HG03439 (cell line): ENCODE data around the gene LINGO4.

Source experiments
- ATAC-seq: cut with Tn5 transposase; IDR thresholded peaks from one replicate; pipeline ENCODE4 v1.9.1; 2021; ENCODE audit warnings: mild to moderate bottlenecking, moderate library complexity; ENCODE audit not compliant: unreplicated experiment

Gene LINGO4

GRCh38 chr1:151814971-151815545, 9.8 kb upstream of the LINGO4 start:
- no peak for ATAC-seq

- ATAC-seq: no peak
Observed at GRCh38 chr1:151814426-151814825, 9.2 kb upstream of the LINGO4 start.

GRCh38 chr1:151813271-151813977, 8.2 kb upstream of the LINGO4 start:
- no peak for ATAC-seq

DNA sequence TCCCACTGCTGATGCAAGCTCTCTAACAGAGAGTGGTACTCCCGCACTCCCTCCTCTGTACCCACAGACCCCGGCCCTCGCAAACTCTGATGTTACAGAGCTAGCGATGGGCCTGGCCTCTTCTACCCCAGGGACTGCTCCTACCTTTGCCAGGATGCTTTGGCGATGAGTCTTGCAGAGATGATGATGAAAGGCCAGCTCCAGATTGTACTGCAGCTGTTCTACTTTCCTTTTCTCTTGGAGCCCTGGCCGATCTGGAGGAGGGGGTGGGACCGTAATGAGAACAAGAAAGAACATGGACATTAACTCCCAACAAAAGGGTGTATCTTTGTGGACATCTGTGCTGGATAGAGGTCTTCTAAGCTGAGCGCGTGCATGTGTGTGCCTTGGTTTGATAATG, 6.0 kb upstream of the LINGO4 start:
- ATAC-seq: no peak

GRCh38 chr1:151809985-151810556, 4.9 kb upstream of the LINGO4 start:
- ATAC-seq: no peak

DNA sequence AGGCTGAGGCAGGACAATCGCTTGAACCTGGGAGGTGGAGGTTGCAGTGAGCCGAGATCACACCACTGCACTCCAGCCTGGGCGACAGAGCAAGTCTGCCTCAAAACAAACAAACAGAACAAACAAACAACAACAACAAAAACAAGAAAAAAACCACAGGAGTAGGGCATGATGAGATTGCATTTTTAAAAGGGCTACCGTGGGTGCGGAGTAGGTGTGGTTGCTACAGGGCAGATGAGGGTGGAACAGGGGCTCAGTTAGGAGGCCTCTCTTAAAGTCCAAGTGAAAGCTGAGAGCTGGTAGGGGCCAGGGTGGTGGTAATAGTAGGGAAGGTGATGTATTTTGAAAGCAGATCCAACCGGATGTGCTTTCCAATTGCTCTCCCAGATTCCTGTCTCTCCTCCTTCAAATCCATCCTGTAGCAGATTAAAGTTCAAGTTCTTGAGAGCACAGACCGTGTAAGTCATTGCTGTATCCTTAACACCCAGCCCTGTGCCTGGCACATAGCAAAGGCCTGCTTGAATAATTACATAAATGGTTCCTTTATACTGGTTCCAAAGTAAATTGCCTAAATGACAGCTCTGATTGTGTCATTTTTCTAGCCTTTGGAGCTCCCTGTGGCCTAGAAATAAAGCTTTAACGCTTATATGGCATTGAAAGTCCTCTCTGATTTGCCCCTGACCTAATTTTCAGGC, 4.2 kb upstream of the LINGO4 start:
- no peak for ATAC-seq

GRCh38 chr1:151807766-151808165, 2.5 kb upstream of the LINGO4 start:
- ATAC-seq: no peak

DNA sequence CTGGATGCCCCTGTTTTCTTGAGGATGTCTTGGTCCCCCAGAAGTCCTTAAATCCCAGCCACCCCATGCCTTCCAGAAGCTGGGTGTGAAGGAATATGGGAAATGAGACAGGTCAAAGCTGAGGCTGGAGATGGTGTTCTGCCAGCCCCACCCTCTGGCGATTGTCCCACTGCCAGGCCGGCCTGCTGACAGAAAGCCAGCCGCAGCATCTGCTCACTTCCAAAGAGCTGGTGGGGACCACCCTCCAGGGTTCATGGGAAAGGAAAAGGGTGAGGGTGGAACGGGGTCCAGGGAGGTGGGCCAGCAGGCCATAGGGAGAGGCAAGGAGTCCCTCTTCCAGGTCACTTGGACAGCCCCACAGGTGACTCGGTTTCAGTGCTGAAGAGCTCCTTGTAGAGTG, 1.9 kb upstream of the LINGO4 start:
- no peak for ATAC-seq

- no peak for ATAC-seq
Observed at GRCh38 chr1:151806170-151806569, 951 bp upstream of the LINGO4 start.

DNA sequence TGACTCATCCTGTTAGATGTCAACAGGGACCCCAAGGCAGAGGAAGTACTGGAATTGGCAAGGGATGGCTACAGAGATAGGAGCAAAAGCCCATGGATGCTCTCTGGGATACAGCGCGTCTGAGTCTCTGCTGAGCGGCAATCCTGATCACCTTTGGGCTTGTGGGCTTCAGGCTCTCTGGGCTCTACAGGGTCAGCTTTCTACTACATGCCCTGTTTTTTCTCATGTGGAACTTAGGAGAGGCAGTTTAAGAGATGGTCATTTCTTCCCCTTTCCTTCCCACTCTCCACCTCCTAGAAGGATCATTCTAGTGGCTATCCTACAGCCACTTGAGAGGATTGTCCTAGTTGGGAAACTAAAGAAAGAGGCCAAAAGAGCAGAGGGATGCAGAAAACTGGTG, 1.3 kb downstream of the LINGO4 start:
- ATAC-seq: no peak

DNA sequence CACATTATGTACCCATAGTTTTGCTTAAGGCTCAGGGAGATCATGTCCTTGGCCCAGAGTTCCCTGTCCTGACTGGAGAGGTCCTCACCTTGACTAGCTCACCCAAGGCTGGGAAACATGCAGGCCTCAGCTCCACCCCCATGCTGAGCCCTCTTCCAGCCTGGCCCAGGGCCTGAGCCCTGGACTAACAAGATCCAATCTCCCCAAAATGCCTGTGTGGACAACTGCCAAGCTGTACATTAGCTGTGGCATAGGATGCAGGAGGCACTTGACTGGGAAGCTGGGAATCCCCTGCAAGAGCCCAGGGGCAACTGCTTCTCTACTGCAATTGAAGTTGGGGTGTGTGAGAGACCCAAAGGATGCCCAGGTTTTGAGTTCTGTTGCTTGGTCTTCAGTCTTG, 2.1 kb downstream of the LINGO4 start:
- no peak for ATAC-seq

GRCh38 chr1:151802372-151802771, 2.8 kb downstream of the LINGO4 start:
- ATAC-seq: no peak

- no peak for ATAC-seq
Observed at GRCh38 chr1:151801846-151802245, 3.4 kb downstream of the LINGO4 start.

- no peak for ATAC-seq
Observed at GRCh38 chr1:151801310-151801820, 3.9 kb downstream of the LINGO4 start.

- ATAC-seq: no peak
Observed at GRCh38 chr1:151800830-151801229, 4.4 kb downstream of the LINGO4 start.

DNA sequence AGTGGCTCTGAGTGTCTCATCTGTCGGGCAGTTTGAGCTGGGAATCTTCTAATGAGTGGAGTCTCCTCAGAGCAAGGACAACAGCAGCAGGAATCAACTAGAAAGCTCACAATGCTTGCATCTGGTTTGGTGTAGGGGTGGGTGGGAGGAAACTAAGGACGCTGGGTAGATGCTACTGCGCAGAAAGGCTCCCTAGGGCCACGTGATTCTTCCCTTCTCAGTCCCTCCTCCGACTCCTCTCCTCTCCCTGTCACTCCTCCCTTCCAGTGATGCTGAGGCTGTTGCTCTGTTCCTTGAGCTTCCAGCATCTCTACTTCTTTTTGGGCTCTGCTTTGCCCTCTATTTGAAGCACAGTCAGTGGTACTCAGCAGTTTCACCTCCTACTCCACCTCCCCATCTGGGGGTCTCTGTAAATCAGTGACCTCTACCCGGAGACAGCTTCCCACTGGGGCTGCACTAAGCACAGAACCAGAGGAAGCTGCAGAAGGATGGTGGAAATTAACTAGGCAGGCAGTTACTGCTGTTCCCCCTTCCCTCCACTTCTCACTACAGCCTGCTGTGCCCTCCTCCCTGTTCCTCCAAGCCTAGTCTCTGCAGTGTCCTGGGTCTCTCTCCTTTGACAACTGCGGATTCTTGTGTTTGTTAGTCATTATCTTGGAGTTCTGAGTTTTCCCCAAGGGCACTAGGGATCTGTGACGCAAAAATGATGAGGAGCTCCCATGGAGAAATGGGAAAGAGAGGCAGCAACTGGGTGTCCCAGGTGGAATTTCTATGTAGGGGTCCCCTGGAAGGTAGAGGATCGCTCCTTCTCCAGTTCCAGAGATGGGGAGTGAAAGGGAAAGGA, 5.8 kb downstream of the LINGO4 start:
- ATAC-seq: no peak

DNA sequence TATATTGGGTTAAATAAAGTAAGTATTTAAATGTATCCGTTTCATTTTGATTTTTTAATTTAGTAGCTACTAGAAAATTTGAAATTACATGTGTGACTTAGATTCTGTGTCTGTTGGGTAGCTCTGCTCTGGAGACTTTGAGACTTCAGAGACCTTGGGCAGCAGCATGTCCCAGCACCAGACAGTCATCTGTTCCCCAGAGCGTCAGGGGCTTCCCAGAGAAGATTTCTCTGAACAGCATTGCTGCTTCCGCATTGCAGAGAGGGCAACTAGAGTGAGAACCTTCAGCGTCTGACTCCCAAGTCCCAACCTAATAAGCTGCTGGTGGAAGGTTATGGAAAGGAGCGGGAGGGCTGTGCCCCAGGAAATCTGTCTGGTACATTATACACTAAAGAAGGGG, 6.6 kb downstream of the LINGO4 start:
- no peak for ATAC-seq

DNA sequence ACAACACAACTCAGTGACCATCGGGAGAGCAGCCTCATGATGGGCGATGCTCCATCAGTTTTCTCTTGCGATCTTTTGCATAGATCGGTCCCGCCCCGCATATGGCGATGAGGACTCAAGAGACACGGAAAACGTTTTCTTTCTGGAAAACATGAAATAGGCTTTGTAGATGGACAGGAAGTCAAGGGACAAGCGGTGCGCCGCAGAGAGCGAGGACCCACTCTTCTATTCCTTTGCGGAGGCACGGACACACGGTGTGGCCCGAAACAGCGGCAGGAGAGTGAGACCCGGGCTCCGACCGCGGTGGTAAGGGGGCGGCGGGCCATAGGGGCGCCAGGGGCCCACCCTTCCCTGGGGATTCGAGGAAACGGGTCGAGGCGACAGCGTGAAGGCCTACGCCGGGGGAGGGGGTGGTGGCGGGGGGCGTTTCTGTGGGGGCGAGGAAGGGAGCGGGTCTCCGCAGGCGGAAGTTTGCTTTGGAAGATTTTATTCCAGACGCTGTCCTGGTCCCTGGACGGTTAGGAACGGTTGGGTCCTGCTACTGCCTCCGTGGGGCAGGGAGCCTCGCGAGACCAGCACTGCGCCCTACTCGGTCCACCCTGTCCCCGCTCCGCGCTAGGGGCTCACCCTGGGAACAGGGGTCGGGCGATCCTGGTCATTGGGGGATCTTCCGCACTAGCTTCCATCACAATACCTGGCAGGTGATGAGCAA, 14.1 kb downstream of the LINGO4 start:
- no peak for ATAC-seq

- ATAC-seq: peak; percentile 97
Observed at GRCh38 chr1:151790071-151790939, 14.9 kb downstream of the LINGO4 start, which contains the start of gene TDRKH. TSS of gene TDRKH (minus strand) at chr1:151790500. CDS start at chr1:151783022, 7,478 bp downstream.
